ENCODE results near the gene ANAPC7.

The ANAPC7 gene

GRCh38 chr12:110451263-110451662 is 47.8 kb upstream of the ANAPC7 start:
- peaks cover 33 to 53% of the 10 kb centered on the region in 2 experiments for H3K36me3 ChIP-seq (ENCODE audit: control insufficient read depth in 2 of 2, insufficient read depth in 1 of 2, low read length in 2 of 2)
- POLR2A ChIA-PET: interaction anchor here (0.6 to 4.8 kb wide), 3 partner anchors 12 to 50 kb away, joined by 3 to 39 read pairs (median 7); partner anchors contain the start of genes FAM216A, GPN3, RAD9B and VPS29
- no peak overlapping the region for H3K4me3 ChIP-seq (ENCODE audit: low read depth, low read length)
- TF ChIP-seq HIC1 (tag by site-specific recombination; IDR thresholded peaks at IDR 0.05) (no peak), ZNF174 (tag by site-specific recombination; IDR thresholded peaks at IDR 0.05) (no peak), ZNF202 (tag by site-specific recombination; IDR thresholded peaks at IDR 0.05; ENCODE audit: borderline replicate concordance) (no peak), ZNF645 (tag by site-specific recombination; IDR thresholded peaks at IDR 0.05) (no peak), ZIC2 (tag by site-specific recombination; IDR thresholded peaks at IDR 0.05) (no peak), ZNF843 (tag by site-specific recombination; IDR thresholded peaks at IDR 0.05) (no peak), ZNF830 (tag by site-specific recombination; IDR thresholded peaks at IDR 0.05; ENCODE audit: low read depth) (no peak), ZNF423 (tag by site-specific recombination; IDR thresholded peaks at IDR 0.05) (no peak)
- H3K27ac ChIP-seq (ENCODE audit: extremely low read depth, low read depth, low read length): no peak overlapping the region
- no peaks in the 10 kb centered on the region for H3K9me3 ChIP-seq (ENCODE audit: control insufficient read depth, insufficient read depth, low read depth, low read length)
- CTCF ChIA-PET: interaction anchor here (0.7 to 4.6 kb wide), 6 partner anchors 13 to 863 kb away, joined by 3 to 51 read pairs (median 10); partner anchors contain the start of genes FAM216A and GPN3
- H3K4me1 ChIP-seq (ENCODE audit: control insufficient read depth, insufficient read depth, low read length): no peaks in the 10 kb centered on the region

GRCh38 chr12:110449799-110450497 is 46.4 kb upstream of the ANAPC7 start, which contains the start of gene ARPC3:
TSS of gene ARPC3 (minus strand) at chr12:110450337. CDS start at chr12:110450260, 77 bp downstream.
- ChIA-PET CTCF (interaction anchor here (0.6 to 4.6 kb wide), 32 partner anchors 9 to 649 kb away, joined by 3 to 51 read pairs (median 3); partner anchors contain the start of genes FAM216A and GPN3), POLR2A (interaction anchor here (0.6 to 4.8 kb wide), 10 partner anchors 8 to 164 kb away, joined by 4 to 39 read pairs (median 6); partner anchors contain the start of genes FAM216A, GPN3, RAD9B and TCTN1)
- Histone ChIP-seq H3K27ac (ENCODE audit: extremely low read depth, low read depth, low read length) (peak within 1 kb of the TSS; percentile 66), H3K4me3 (ENCODE audit: low read depth, low read length) (peak within 1 kb of the TSS; percentile 73), H3K36me3 (ENCODE audit: control insufficient read depth in 2 of 2, insufficient read depth in 1 of 2, low read length in 2 of 2) (peaks cover 21 to 50% of the 10 kb centered on the region in 2 experiments), H3K4me1 (ENCODE audit: control insufficient read depth, insufficient read depth, low read length) (no peaks in the 10 kb centered on the region), H3K9me3 (ENCODE audit: control insufficient read depth, insufficient read depth, low read depth, low read length) (no peaks in the 10 kb centered on the region)
- TF ChIP-seq ZNF600 (tag by site-specific recombination; IDR thresholded peaks at IDR 0.05) (peak; percentile 74), PRDM4 (tag by site-specific recombination; IDR thresholded peaks at IDR 0.05) (no peak), ZNF37A (tag by site-specific recombination; IDR thresholded peaks at IDR 0.05) (no peak), GFI1B (tag by site-specific recombination; IDR thresholded peaks at IDR 0.05) (no peak), ZBTB17 (tag by site-specific recombination; IDR thresholded peaks at IDR 0.05) (peak; percentile 87), KLF10 (tag by site-specific recombination; IDR thresholded peaks at IDR 0.05) (peak; percentile 22; the same call in 1 of the 2 replicates), ZNF629 (tag by site-specific recombination; IDR thresholded peaks at IDR 0.05) (peak; percentile 41; the same call in 1 of the 2 replicates), ZNF398 (tag by site-specific recombination; IDR thresholded peaks at IDR 0.05) (peak; percentile 32), ZNF394 (tag by site-specific recombination; IDR thresholded peaks at IDR 0.05; ENCODE audit: borderline replicate concordance) (0 out of 2 replicates have a peak, but pooled peaks have one; percentile 24), ZNF549 (tag by site-specific recombination; IDR thresholded peaks at IDR 0.05) (no peak), KLF1 (tag by site-specific recombination; IDR thresholded peaks at IDR 0.05) (peak; percentile 47; the same call in 1 of the 2 replicates), ZXDB (tag by site-specific recombination; IDR thresholded peaks at IDR 0.05) (peak; percentile 76), ZBTB10 (tag by site-specific recombination; IDR thresholded peaks at IDR 0.05) (peak; percentile 60; the same call in 1 of the 2 replicates), SP3 (tag by site-specific recombination; IDR thresholded peaks at IDR 0.05) (peak; percentile 90)

All from HEK293 (cell line).